ENCODE measurements around the gene HAUS3.
"Not testable (repeated sequence)": the region's sequence is repeated elsewhere in the genome, so short reads cannot be mapped to it uniquely, and the experiment has no call there.

The HAUS3 gene

DNA sequence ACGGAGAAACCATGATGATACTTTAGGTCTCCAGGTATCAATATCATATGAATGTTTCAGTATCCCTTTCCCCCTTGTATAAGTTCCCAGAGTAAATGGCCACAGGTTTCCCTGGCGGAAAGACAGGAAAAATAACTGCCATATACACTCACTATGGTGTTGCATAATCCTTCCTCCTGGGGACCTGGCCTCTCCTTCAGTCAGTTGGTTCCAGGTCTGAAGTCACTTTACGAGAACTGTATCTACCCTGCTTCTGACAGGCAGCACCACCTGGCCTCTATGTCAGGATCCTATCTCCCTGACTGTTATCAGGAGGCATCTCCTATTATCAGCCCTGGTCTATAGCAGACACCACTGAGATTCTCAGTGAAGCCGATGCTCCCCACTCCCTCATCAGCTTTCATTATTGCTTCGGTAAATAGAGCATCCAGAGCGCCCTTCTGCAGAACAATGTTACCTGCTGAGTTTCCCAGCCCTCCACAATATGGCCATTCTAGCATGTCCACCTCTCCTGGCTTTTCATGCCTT, 22.6 kb downstream of the HAUS3 start:
- Histone ChIP-seq H3K4me1 (peaks cover 0 to 4% (median 0%) of the 10 kb centered on the region in 4 donors), H3K27ac (no peak overlapping the region), H3K9me3 (no peaks in the 10 kb centered on the region), H3K36me3 (peaks cover 7 to 12% (median 11%) of the 10 kb centered on the region in 3 donors), H3K4me3 (no peak overlapping the region), H3K27me3 (no peaks in the 10 kb centered on the region)
- no peak for DNase-seq
- no peak for TF ChIP-seq CTCF (IDR thresholded peaks at IDR 0.05)
- intact Hi-C loops (cut with DNase I; ENCODE audit: low total_unique reads): loop anchor here (5.0 kb wide), 1 partner anchor 243 kb away; no protein-coding TSS in a partner anchor

- intact Hi-C loops (cut with DNase I; ENCODE audit: low total_unique reads): loop anchor here (5.0 kb wide), 1 partner anchor 244 kb away; no protein-coding TSS in a partner anchor
- Histone ChIP-seq H3K36me3 (peaks cover 4 to 8% (median 8%) of the 10 kb centered on the region in 3 donors), H3K27me3 (no peaks in the 10 kb centered on the region), H3K27ac (no peak overlapping the region), H3K4me1 (peaks cover 0 to 4% (median 0%) of the 10 kb centered on the region in 4 donors), H3K4me3 (no peak overlapping the region), H3K9me3 (no peaks in the 10 kb centered on the region)
- DNase-seq: no peak
- no peak for TF ChIP-seq CTCF (IDR thresholded peaks at IDR 0.05)
Observed at GRCh38 chr4:2218436-2218835, 23.5 kb downstream of the HAUS3 start.

DNA sequence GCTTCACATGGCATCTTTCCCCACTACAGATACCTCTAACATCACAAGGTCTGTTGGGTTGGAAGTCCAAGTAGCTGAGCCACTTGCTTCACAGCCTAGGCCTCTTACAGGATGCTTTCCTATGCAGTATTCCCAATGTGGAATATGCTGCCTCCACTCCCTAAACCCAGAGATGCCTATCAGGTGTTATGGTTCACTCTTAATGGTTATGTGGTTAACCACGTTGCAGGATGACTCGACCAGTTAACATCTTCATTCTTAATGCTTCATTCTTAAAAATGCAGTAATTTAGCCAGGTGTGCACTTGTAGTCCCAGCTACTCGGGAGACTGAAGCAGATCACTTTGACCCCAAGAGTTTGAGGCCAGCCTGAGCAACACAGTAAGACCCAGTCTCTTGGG, 24.2 kb downstream of the HAUS3 start:
- no peak overlapping the region for H3K27ac ChIP-seq
- H3K27me3 ChIP-seq: no peaks in the 10 kb centered on the region
- DNase-seq: no peak
- intact Hi-C loops (cut with DNase I; ENCODE audit: low total_unique reads): loop anchor here (5.0 kb wide), 1 partner anchor 245 kb away; no protein-coding TSS in a partner anchor
- TF ChIP-seq CTCF (IDR thresholded peaks at IDR 0.05): no peak
- peaks cover 0 to 1% (median under 1%) of the 10 kb centered on the region in 3 donors for H3K36me3 ChIP-seq
- H3K4me3 ChIP-seq: no peak overlapping the region
- no peaks in the 10 kb centered on the region for H3K9me3 ChIP-seq
- H3K4me1 ChIP-seq: peaks cover 0 to 4% (median 0%) of the 10 kb centered on the region in 4 donors

GRCh38 chr4:2212831-2213230, 29.1 kb downstream of the HAUS3 start:
- H3K4me3 ChIP-seq: no peak overlapping the region
- intact Hi-C loops (cut with DNase I; ENCODE audit: low total_unique reads): no loop called here
- TF ChIP-seq CTCF (IDR thresholded peaks at IDR 0.05): no peak

GRCh38 chr4:2202789-2203188, 39.1 kb downstream of the HAUS3 start:
- H3K27me3 ChIP-seq; H3K9me3 ChIP-seq; H3K4me3 ChIP-seq; DNase-seq; H3K36me3 ChIP-seq; H3K4me1 ChIP-seq; intact Hi-C loops (cut with DNase I; ENCODE audit: low total_unique reads); H3K27ac ChIP-seq: not testable (repeated sequence)

More at GRCh38 chr4:2212831-2213230, 29.1 kb downstream of the HAUS3 start:
- H3K4me1 ChIP-seq: no peaks in the 10 kb centered on the region
- H3K9me3 ChIP-seq: no peaks in the 10 kb centered on the region
- no peak overlapping the region for H3K27ac ChIP-seq
- H3K27me3 ChIP-seq: no peaks in the 10 kb centered on the region
- no peak for DNase-seq
- no peaks in the 10 kb centered on the region for H3K36me3 ChIP-seq

GRCh38 chr4:2194496-2194895, 47.4 kb downstream of the HAUS3 start:
- no peaks in the 10 kb centered on the region for H3K9me3 ChIP-seq
- peaks cover 0 to 20% (median 9%) of the 10 kb centered on the region in 3 donors for H3K36me3 ChIP-seq
- no peak overlapping the region for H3K27ac ChIP-seq
- H3K4me1 ChIP-seq: no peaks in the 10 kb centered on the region
- no peaks in the 10 kb centered on the region for H3K27me3 ChIP-seq
- intact Hi-C loops (cut with DNase I; ENCODE audit: low total_unique reads): no loop called here
- H3K4me3 ChIP-seq: no peak overlapping the region
- TF ChIP-seq CTCF (IDR thresholded peaks at IDR 0.05): no peak
- no peak for DNase-seq
